Left lung (tissue), 10 donors: ENCODE results near the gene MAML2. TPM values are rescaled to one million over a fixed set of nuclear protein-coding genes. Genes with fewer than 3 reads are reported as not detected.

Source experiments
- ATAC-seq: fragments of 200-7000 bp; cut with Tn5 transposase; one replicate; pipeline ENCODE4 v1.9.1; 2020; ENCODE audit warnings: moderate library complexity
- DNase-seq, 4 donors: peaks; one replicate each; pipeline ENCODE4 v3.0.0-alpha.2; 2013 to 2020
- H3K27ac ChIP-seq, 2 donors: fragments of 200-600 bp; sonication (generic) in 1 of 2; one replicate each; pipeline versions ENCODE4 v1.5.0 to v1.8.0; 2020 to 2021
- H3K27me3 ChIP-seq, 2 donors: fragments of 200-600 bp; sonication (generic) in 1 of 2; one replicate each; pipeline versions ENCODE4 v1.5.0 to v1.8.0; 2020 to 2021
- H3K36me3 ChIP-seq, 2 donors: fragments of 200-600 bp; sonication (generic) in 1 of 2; one replicate each; pipeline versions ENCODE4 v1.5.0 to v1.8.0; 2020 to 2021
- H3K4me1 ChIP-seq, 2 donors: fragments of 200-600 bp; one replicate each; pipeline ENCODE4 v1.8.0; 2021
- H3K4me3 ChIP-seq, 2 donors: fragments of 200-600 bp; sonication (generic) in 1 of 2; one replicate each; pipeline versions ENCODE4 v1.5.0 to v1.8.0; 2020 to 2021; ENCODE audit warnings: mild to moderate bottlenecking in 1 of 2
- H3K9me3 ChIP-seq, 2 donors: fragments of 200-600 bp; sonication (generic) in 1 of 2; one replicate each; pipeline versions ENCODE4 v1.5.0 to v1.8.0; 2020 to 2021
- intact Hi-C, 2 donors: fragments of 100-400 bp; cut with DNase I; formaldehyde crosslinking; loops; one replicate each; pipeline versions ENCODE4 v1.11.2 to v1.14.2; 2022
- polyA plus RNA-seq, 6 donors: library from polyadenylated mRNA; unstranded; fragments of 120-200 nt; gene quantifications; one replicate each; pipeline ENCODE4 v1.2.1, GENCODE V29; 2013; ENCODE audit not compliant: insufficient read length in 6 of 6
- total RNA-seq, 2 donors: library from RNA; stranded (reverse); fragmentation: NEBNext Ultra II Directional; extraction: Animal tissue kit (Norgen Biotek cat#: 25700); gene quantifications; one replicate each; pipeline ENCODE4 v1.2.1, GENCODE V29; 2021
- TF ChIP-seq, protein P1 (sequence below), 2 donors: fragments of 200-600 bp; sonication (generic) in 1 of 2; IDR thresholded peaks; one replicate each; pipeline versions ENCODE4 v1.5.0 to v1.8.0; 2021; ENCODE audit warnings: antibody characterized with exemption in 2 of 2
- donor health status: DM: no; HTN: yes; CAD: no.
- donor health status: DM: no; HTN: no; CAD: no.

MAML2 gene
- total and polyA plus RNA-seq, 8 donors = 18.7 to 44.0 (median 36.6) TPM

DNA sequence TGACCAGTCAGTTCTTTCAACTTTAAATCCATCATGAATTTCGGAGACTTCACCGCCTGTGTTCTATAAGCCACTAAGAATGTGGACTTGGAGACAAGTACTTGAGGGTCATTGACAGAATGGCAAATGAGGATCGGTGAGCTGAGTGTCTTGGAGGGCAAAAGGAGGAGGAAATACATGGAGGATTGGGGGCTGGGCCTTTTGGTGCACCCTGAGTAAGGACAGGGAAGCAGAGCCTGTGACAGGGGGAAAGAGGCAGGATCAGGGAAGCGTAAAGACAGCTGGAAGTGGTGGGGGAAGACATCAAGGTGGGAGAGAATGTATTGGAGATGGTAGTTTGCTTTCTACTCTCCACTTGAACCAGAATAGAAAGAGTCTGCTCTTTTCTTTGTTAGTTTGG, 348.7 kb downstream of the MAML2 start:
- Histone ChIP-seq H3K36me3 (peaks cover 0 to 4% of the 10 kb centered on the region in 2 donors), H3K27ac (no peak overlapping the region), H3K4me3 (no peak overlapping the region), H3K27me3 (no peaks in the 10 kb centered on the region), H3K9me3 (no peaks in the 10 kb centered on the region), H3K4me1 (peaks cover 12 to 14% of the 10 kb centered on the region in 2 donors)
- no peak for ATAC-seq
- TF ChIP-seq, protein P1, sequence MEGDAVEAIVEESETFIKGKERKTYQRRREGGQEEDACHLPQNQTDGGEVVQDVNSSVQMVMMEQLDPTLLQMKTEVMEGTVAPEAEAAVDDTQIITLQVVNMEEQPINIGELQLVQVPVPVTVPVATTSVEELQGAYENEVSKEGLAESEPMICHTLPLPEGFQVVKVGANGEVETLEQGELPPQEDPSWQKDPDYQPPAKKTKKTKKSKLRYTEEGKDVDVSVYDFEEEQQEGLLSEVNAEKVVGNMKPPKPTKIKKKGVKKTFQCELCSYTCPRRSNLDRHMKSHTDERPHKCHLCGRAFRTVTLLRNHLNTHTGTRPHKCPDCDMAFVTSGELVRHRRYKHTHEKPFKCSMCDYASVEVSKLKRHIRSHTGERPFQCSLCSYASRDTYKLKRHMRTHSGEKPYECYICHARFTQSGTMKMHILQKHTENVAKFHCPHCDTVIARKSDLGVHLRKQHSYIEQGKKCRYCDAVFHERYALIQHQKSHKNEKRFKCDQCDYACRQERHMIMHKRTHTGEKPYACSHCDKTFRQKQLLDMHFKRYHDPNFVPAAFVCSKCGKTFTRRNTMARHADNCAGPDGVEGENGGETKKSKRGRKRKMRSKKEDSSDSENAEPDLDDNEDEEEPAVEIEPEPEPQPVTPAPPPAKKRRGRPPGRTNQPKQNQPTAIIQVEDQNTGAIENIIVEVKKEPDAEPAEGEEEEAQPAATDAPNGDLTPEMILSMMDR (IDR thresholded peaks at IDR 0.05) = no peak
- no peak for DNase-seq
- intact Hi-C loops = no loop called here

DNA sequence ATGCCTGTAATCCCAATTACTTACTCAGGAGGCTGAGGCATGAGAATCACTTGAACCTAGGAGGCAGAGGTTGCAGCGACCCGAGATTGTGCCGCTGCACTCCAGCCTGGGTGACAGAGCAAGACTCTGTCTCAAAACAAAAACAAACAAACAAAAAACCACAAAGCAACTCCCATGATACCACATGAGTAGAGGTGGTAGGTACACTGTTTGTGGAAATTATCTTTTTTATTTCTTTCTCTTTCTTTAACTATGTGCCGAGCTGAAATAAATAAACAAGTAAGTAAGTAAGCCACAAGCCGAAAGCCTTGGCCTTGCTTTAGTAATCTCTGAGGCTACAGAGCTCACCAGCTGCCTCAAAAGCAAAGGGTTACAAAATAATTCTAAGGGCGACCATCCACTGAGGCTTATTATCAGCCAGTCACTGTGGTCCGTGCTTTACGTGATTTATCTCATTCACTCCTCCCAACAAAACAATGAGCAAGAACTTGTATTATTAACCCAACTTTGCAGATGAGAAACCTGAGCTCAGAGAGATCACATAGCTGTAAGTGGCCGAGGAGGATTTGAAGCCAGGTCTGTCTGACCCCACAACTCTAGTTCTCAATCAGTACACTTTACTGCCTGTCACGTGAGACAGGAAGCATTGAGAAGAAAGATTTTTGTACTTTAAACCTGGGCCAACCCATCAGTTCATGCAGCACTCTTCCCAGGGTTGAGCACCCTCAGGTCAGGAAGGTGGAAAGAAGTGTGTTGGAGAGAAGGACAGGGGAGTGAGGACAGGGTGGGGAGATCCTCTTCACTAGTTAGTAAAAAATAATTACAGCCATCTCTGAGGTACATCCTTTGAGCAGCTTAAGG, 349.3 kb downstream of the MAML2 start:
- Histone ChIP-seq H3K27me3 (no peaks in the 10 kb centered on the region), H3K27ac (peak overlapping the region; percentile 13 to 30), H3K4me1 (peaks cover 12 to 14% of the 10 kb centered on the region in 2 donors), H3K9me3 (no peaks in the 10 kb centered on the region), H3K4me3 (no peak overlapping the region), H3K36me3 (peaks cover 0 to 4% of the 10 kb centered on the region in 2 donors)
- ATAC-seq = no peak
- intact Hi-C loops = no loop called here
- TF ChIP-seq, protein P1 (IDR thresholded peaks at IDR 0.05) = no peak
- no peak for DNase-seq

DNA sequence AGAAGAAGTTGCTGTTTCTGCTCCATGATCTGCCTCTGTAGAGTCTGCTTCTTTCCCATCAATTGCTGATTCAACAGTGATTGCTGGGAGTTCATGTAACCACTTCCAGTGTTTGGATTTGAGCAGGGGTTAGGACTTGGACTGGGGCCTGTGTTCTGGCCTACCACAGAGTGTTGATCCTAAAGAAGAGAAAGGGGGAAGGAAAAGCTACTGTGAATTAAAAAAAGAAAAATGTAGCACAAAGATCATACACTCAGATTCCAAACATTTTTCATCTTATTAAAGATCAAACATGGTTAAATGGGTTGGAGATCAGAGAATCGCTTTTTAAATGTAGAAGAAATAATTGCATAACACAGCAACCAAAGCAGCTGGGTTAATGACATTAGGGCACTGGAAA, 351.4 kb downstream of the MAML2 start:
- H3K4me3 ChIP-seq = no peak overlapping the region
- ATAC-seq (peak; percentile 56), DNase-seq (peak in 2 of 4 donors; percentile 39 to 51)
- peaks cover 12 to 14% of the 10 kb centered on the region in 2 donors for H3K4me1 ChIP-seq
- TF ChIP-seq, protein P1 (IDR thresholded peaks at IDR 0.05) = no peak
- H3K9me3 ChIP-seq = no peaks in the 10 kb centered on the region
- peak overlapping the region; percentile 46 to 69 for H3K27ac ChIP-seq
- no peaks in the 10 kb centered on the region for H3K27me3 ChIP-seq
- H3K36me3 ChIP-seq = peaks cover 0 to 4% of the 10 kb centered on the region in 2 donors
- intact Hi-C loops = no loop called here

DNA sequence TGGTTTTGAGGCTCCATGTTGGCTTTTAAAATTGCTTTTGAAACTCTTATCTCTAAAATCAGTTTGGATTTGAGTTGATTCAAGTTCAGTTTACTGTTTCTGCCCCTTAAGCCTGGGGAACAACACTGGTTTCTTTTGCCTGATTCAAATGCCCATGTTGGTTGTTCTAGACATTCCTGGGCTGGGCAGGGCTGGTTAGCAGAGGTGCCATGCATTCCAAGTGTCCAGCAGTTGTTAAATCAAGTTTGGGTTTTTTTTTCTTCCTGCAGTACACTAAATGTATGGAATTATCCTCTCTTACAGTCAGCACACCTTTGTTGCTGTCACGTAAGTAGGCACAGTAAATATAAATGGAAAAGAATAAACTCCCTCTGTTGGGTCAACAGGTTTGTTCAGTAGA, 351.9 kb downstream of the MAML2 start:
- Histone ChIP-seq H3K9me3 (no peaks in the 10 kb centered on the region), H3K4me3 (no peak overlapping the region), H3K27me3 (no peaks in the 10 kb centered on the region), H3K27ac (peak overlapping the region; percentile 46 to 69), H3K4me1 (peaks cover 12 to 14% of the 10 kb centered on the region in 2 donors), H3K36me3 (peaks cover 0 to 4% of the 10 kb centered on the region in 2 donors)
- intact Hi-C loops = no loop called here
- no peak for DNase-seq
- peak; percentile 85 for ATAC-seq
- TF ChIP-seq, protein P1 (IDR thresholded peaks at IDR 0.05) = no peak

DNA sequence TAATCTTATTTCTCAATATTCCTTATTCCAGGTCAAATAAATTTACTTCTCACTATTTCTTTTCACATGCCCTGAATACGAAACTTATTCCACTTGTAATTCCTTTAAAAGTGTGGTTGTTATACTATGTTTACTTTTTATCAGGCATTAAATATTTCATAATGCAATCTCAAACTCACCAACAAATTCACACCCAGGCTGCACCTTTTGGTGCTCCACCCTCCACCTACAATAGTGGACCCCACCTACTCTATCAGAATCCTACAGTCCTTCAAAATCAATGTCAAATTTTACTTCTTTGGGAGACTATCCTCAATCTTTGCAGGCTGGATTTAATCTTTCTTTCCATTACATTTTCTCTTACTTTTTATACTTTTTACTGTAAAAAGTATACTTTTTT, 353.2 kb downstream of the MAML2 start:
- Histone ChIP-seq H3K27ac (peak overlapping the region in 1 of 2 donors; percentile 46), H3K9me3 (no peaks in the 10 kb centered on the region), H3K4me1 (peaks cover 12 to 14% of the 10 kb centered on the region in 2 donors), H3K36me3 (peaks cover 0 to 4% of the 10 kb centered on the region in 2 donors), H3K4me3 (no peak overlapping the region), H3K27me3 (no peaks in the 10 kb centered on the region)
- ATAC-seq = peak; percentile 18
- no peak for DNase-seq
- TF ChIP-seq, protein P1 (IDR thresholded peaks at IDR 0.05) = no peak
- intact Hi-C loops = no loop called here
